Activated CD4-positive, alpha-beta memory T cell treated with anti-CD3 and anti-CD28 coated beads for 36 hours (primary cell): Measurements from ENCODE around the gene MMUT. TPM values are rescaled to one million over a fixed set of nuclear protein-coding genes. Genes with fewer than 3 reads are reported as not detected.
A peak's percentile ranks its signal among the peaks of the same experiment; 100 is the strongest.

Experiments
- CTCF ChIA-PET: fragments of 350-600 bp; sonication (Branson Sonifier 250); formaldehyde crosslinking; loops from one replicate; lab custom pipeline; 2021; ENCODE audit warnings: antibody characterized with exemption, inconsistent platforms; lab: Charles Lee
- POLR2A ChIA-PET: fragments of 350-600 bp; sonication (Branson Sonifier 250); formaldehyde crosslinking; loops from one replicate; lab custom pipeline; 2021; ENCODE audit warnings: antibody characterized with exemption; lab: Charles Lee
- DNase-seq: peaks from one replicate; pipeline ENCODE4 v3.0.0-alpha.2; 2020
- H3K27ac Mint-ChIP-seq: one replicate; pipeline ENCODE4 v1.8.0; 2021; ENCODE audit warnings: mixed read lengths
- H3K27me3 Mint-ChIP-seq: one replicate; pipeline ENCODE4 v1.8.0; 2021; ENCODE audit warnings: mixed read lengths
- H3K36me3 Mint-ChIP-seq: one replicate; pipeline ENCODE4 v1.8.0; 2021; ENCODE audit warnings: mixed read lengths
- H3K4me1 Mint-ChIP-seq: one replicate; pipeline ENCODE4 v1.8.0; 2021; ENCODE audit warnings: low read depth, mixed read lengths
- H3K4me3 Mint-ChIP-seq: one replicate; pipeline ENCODE4 v1.8.0; 2021; ENCODE audit warnings: mild to moderate bottlenecking, mixed read lengths
- H3K9me3 Mint-ChIP-seq: one replicate; pipeline ENCODE4 v1.8.0; 2021; ENCODE audit warnings: mixed read lengths
- intact Hi-C: fragments of 100-400 bp; cut with micrococcal nuclease; formaldehyde crosslinking; loops from one replicate; pipeline ENCODE4 v1.15.1; 2023
- total RNA-seq, 2 experiments: library from RNA; stranded (reverse); gene quantifications; one replicate each; pipeline ENCODE4 v1.2.3, GENCODE V29; 2021

The MMUT gene
- total RNA-seq, 2 experiments from 2014 or later, result 16.9 to 18.1 TPM

- CTCF ChIA-PET, result no interaction called here
- Mint-ChIP-seq H3K9me3 (no peaks in the 10 kb centered on the region), H3K4me1 (peaks cover 18% of the 10 kb centered on the region), H3K36me3 (peaks cover 15% of the 10 kb centered on the region), H3K4me3 (no peak overlapping the region), H3K27me3 (no peaks in the 10 kb centered on the region), H3K27ac (no peak overlapping the region)
- DNase-seq, result no peak
- intact Hi-C loops, result no loop called here
- POLR2A ChIA-PET, result no interaction called here
Measured at GRCh38 chr6:49468042-49468441, 5.0 kb upstream of the MMUT start.

DNA sequence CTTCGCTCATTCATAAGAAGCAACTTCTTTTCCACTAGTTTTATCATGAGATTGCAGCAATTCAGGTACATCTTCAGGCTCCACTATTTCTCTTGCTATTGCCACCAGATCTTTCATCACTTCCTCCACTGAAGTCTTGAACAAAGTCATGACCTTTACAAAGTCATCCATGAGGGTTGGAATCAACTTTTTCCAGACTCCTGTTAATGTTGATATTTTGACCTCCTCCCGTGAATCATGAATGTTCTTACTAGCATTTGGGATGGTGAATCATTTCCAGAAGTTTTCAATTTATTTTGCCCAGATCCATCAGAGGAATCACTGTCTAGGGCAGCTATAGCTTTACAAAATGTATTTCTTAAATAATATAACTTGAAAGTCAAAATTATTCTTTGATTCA lies 1.6 kb upstream of the MMUT start:
- intact Hi-C loops, result loop anchor here (5.0 kb wide), 1 partner anchor 1987 kb away; the partner anchor contains the start of gene CD2AP

DNA sequence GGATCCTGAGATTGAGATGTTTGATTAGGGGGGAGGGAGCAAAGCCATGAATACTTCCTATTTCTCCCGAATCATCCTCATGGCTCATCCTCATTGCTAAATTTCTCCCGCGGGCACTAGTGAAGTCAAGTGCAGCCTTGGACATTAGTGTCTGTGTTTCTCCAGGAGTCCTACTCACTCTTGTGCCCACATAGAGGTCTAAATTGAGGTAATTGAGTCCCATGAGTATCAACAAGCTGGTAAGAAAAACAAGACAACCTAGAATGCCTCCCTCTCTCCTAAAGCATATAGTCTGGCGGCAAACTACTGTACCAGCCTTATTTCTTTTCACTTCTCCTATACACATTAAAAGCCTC lies 537 bp upstream of the MMUT start:
- no peak for DNase-seq
- Mint-ChIP-seq H3K27me3 (no peaks in the 10 kb centered on the region), H3K9me3 (no peaks in the 10 kb centered on the region), H3K4me3 (peak overlapping the region; percentile 97), H3K27ac (peak overlapping the region; percentile 87), H3K36me3 (peaks cover 3% of the 10 kb centered on the region), H3K4me1 (peaks cover 31% of the 10 kb centered on the region)
- ChIA-PET POLR2A (no interaction called here), CTCF (no interaction called here)
- intact Hi-C loops, result loop anchor here (2.0 to 5.0 kb wide), 2 partner anchors 87 to 1986 kb away; partner anchors contain the start of genes C6orf141 and CD2AP

More for the DNA sequence above, 1.6 kb upstream of the MMUT start:
- Mint-ChIP-seq H3K4me1 (peaks cover 29% of the 10 kb centered on the region), H3K9me3 (no peaks in the 10 kb centered on the region), H3K27ac (no peak overlapping the region), H3K4me3 (peak overlapping the region; percentile 97), H3K36me3 (peaks cover 5% of the 10 kb centered on the region), H3K27me3 (no peaks in the 10 kb centered on the region)
- ChIA-PET CTCF (no interaction called here), POLR2A (no interaction called here)
- DNase-seq, result no peak

- intact Hi-C loops, result loop anchor here (2.0 to 5.0 kb wide), 2 partner anchors 88 to 1985 kb away; partner anchors contain the start of genes C6orf141 and CD2AP
- H3K36me3 Mint-ChIP-seq, result peaks cover 3% of the 10 kb centered on the region
- CTCF ChIA-PET, result interaction anchor here (0.7 kb wide), 1 partner anchor 53 kb away, joined by 4 read pairs; no protein-coding TSS in a partner anchor
- H3K4me3 Mint-ChIP-seq, result peak overlapping the region; percentile 97
- peak overlapping the region; percentile 87 for H3K27ac Mint-ChIP-seq
- no peaks in the 10 kb centered on the region for H3K9me3 Mint-ChIP-seq
- DNase-seq, result no peak
- no peaks in the 10 kb centered on the region for H3K27me3 Mint-ChIP-seq
- POLR2A ChIA-PET, result no interaction called here
- H3K4me1 Mint-ChIP-seq, result peaks cover 31% of the 10 kb centered on the region
Measured at GRCh38 chr6:49462599-49462926, 490 bp downstream of the MMUT start.

DNA sequence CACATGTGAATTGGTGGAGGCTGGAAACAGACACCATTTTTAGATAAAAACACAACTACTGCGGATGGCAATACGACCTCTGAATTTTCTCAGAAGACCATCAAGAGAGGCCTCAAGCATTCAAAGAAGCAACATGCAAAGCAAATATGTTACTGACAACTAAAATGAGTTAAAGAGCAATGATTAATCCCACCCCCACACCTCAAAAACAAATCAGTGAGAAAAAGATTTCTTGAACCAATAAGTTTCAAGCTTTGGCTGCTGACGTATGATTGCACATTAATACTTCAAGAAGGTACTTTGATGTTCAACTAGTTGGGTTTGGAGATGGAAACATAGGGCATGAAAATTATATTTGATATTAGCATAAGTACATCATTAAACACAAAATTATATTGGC lies 982 bp downstream of the MMUT start:
- H3K4me3 Mint-ChIP-seq, result peak overlapping the region; percentile 97
- ChIA-PET CTCF (interaction anchor here (0.7 kb wide), 1 partner anchor 52 kb away, joined by 4 read pairs; no protein-coding TSS in a partner anchor), POLR2A (no interaction called here)
- DNase-seq, result no peak
- H3K27me3 Mint-ChIP-seq, result no peaks in the 10 kb centered on the region
- H3K27ac Mint-ChIP-seq, result peak overlapping the region; percentile 21
- H3K9me3 Mint-ChIP-seq, result no peaks in the 10 kb centered on the region
- H3K36me3 Mint-ChIP-seq, result peaks cover 3% of the 10 kb centered on the region
- peaks cover 31% of the 10 kb centered on the region for H3K4me1 Mint-ChIP-seq
- intact Hi-C loops, result loop anchor here (2.0 to 5.0 kb wide), 2 partner anchors 89 to 1985 kb away; partner anchors contain the start of genes C6orf141 and CD2AP

GRCh38 chr6:49457771-49458170 lies 5.3 kb downstream of the MMUT start:
- Mint-ChIP-seq H3K27ac (no peak overlapping the region), H3K27me3 (no peaks in the 10 kb centered on the region), H3K4me3 (no peak overlapping the region), H3K9me3 (no peaks in the 10 kb centered on the region), H3K4me1 (peaks cover 13% of the 10 kb centered on the region), H3K36me3 (peaks cover 9% of the 10 kb centered on the region)
- intact Hi-C loops, result no loop called here
- POLR2A ChIA-PET, result no interaction called here
- DNase-seq, result no peak
- CTCF ChIA-PET, result no interaction called here

DNA sequence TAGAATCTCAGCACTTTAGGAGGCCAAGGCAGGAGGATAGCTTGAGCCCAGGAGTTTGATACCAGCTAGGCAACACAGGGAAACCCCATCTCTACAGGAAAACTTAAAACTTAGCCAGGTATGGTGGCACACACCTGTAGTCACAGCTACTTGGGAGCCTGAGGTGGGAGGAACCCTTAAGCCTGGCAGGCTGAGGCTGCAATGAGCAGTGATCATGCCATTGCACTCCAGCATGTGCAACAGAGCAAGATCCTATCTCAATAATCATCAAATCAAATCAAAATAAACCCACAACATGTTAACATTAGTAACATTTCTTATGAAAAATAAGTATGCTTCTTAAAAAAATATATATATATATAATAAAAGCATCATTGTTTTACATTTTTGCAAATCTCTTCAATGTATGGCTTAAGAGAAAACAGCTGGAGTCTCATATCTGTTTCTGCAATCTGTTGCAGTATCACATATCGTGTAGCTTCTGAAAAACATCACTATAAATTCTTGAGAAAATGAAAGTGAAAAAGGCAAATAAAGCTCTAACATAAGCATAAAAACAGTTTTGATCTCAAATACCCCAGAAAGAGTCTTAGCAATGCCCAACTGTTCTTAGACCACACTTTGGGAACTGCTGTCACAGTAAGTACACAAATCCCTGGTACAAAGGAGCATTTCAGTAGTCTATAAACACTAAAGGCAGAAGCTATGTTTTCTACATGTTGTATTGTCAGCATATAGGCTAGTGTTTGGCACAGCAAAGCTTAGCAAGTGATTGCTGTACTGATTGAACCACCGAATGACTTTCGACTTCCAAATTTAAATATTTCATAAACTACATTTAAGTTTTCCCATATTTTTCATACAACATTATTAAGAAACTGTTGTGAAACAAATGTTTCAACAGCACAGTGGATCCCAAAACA lies 8.0 kb downstream of the MMUT start:
- Mint-ChIP-seq H3K27ac (no peak overlapping the region), H3K27me3 (no peaks in the 10 kb centered on the region)

GRCh38 chr6:49453221-49453620 lies 9.8 kb downstream of the MMUT start:
- H3K27me3 Mint-ChIP-seq, result no peaks in the 10 kb centered on the region
- ChIA-PET CTCF (interaction anchor here (1.2 kb wide), 1 partner anchor 398 kb away, joined by 7 read pairs; no protein-coding TSS in a partner anchor), POLR2A (interaction anchor here (0.6 kb wide), 1 partner anchor 27 kb away, joined by 3 read pairs; no protein-coding TSS in a partner anchor)
- H3K9me3 Mint-ChIP-seq, result no peaks in the 10 kb centered on the region
- no peak for DNase-seq
- H3K4me3 Mint-ChIP-seq, result no peak overlapping the region
- H3K4me1 Mint-ChIP-seq, result no peaks in the 10 kb centered on the region
- intact Hi-C loops, result no loop called here
- H3K36me3 Mint-ChIP-seq, result peaks cover 20% of the 10 kb centered on the region
- no peak overlapping the region for H3K27ac Mint-ChIP-seq

More for the DNA sequence above, 8.0 kb downstream of the MMUT start:
- ChIA-PET CTCF (interaction anchor here (0.5 to 1.3 kb wide), 3 partner anchors 23 to 77 kb away, joined by 3 read pairs; no protein-coding TSS in a partner anchor), POLR2A (no interaction called here)
- H3K4me3 Mint-ChIP-seq, result no peak overlapping the region
- DNase-seq, result no peak
- no peaks in the 10 kb centered on the region for H3K9me3 Mint-ChIP-seq
- peaks cover 2% of the 10 kb centered on the region for H3K4me1 Mint-ChIP-seq
- peaks cover 13% of the 10 kb centered on the region for H3K36me3 Mint-ChIP-seq
- intact Hi-C loops, result no loop called here

GRCh38 chr6:49430866-49431265 lies 32.2 kb downstream of the MMUT start:
- no peak for DNase-seq
- H3K27ac Mint-ChIP-seq, result no peak overlapping the region
- H3K4me1 Mint-ChIP-seq, result no peaks in the 10 kb centered on the region
- POLR2A ChIA-PET, result no interaction called here
- H3K36me3 Mint-ChIP-seq, result peaks cover 40% of the 10 kb centered on the region
- CTCF ChIA-PET, result interaction anchor here (1.0 kb wide), 1 partner anchor 21 kb away, joined by 3 read pairs; no protein-coding TSS in a partner anchor
- intact Hi-C loops, result no loop called here
- no peaks in the 10 kb centered on the region for H3K9me3 Mint-ChIP-seq
- no peaks in the 10 kb centered on the region for H3K27me3 Mint-ChIP-seq
- H3K4me3 Mint-ChIP-seq, result no peak overlapping the region

- POLR2A ChIA-PET, result no interaction called here
- CTCF ChIA-PET, result interaction anchor here (1.0 to 1.1 kb wide), 2 partner anchors 20 to 1642 kb away, joined by 3 read pairs; no protein-coding TSS in a partner anchor
- no peak for DNase-seq
- H3K9me3 Mint-ChIP-seq, result no peaks in the 10 kb centered on the region
- no peaks in the 10 kb centered on the region for H3K27me3 Mint-ChIP-seq
- H3K36me3 Mint-ChIP-seq, result peaks cover 33% of the 10 kb centered on the region
- no peaks in the 10 kb centered on the region for H3K4me1 Mint-ChIP-seq
- H3K4me3 Mint-ChIP-seq, result no peak overlapping the region
- no peak overlapping the region for H3K27ac Mint-ChIP-seq
- intact Hi-C loops, result no loop called here
Measured at GRCh38 chr6:49430187-49430586, 32.9 kb downstream of the MMUT start.

DNA sequence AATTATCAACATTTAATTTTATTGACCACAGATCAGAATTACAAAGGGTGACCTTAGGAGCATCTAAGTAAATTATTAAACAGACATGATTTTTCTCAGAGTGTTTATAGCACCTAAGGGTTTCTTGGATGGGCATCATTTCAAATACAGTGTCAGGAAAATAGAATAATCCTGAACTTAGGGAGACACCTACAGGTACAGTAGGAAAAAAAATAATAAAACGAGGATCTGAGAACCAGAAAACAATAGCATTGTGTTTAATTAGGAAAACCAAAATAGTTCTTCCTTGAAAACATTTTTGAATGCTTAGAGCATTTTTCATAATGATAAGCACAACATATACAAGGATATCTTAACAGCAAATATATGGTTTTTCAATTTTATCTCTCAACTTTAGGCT lies 39.2 kb downstream of the MMUT start:
- no peak overlapping the region for H3K27ac Mint-ChIP-seq
- ChIA-PET POLR2A (no interaction called here), CTCF (no interaction called here)
- intact Hi-C loops, result no loop called here
- peaks cover 11% of the 10 kb centered on the region for H3K36me3 Mint-ChIP-seq
- DNase-seq, result no peak
- H3K4me3 Mint-ChIP-seq, result no peak overlapping the region
- H3K27me3 Mint-ChIP-seq, result no peaks in the 10 kb centered on the region
- H3K9me3 Mint-ChIP-seq, result no peaks in the 10 kb centered on the region
- no peaks in the 10 kb centered on the region for H3K4me1 Mint-ChIP-seq

GRCh38 chr6:49416195-49416594 lies 46.9 kb downstream of the MMUT start:
- intact Hi-C loops, result no loop called here
- Mint-ChIP-seq H3K4me3 (no peak overlapping the region), H3K9me3 (no peaks in the 10 kb centered on the region), H3K4me1 (no peaks in the 10 kb centered on the region), H3K27ac (no peak overlapping the region), H3K36me3 (no peaks in the 10 kb centered on the region), H3K27me3 (peaks cover 3% of the 10 kb centered on the region)
- POLR2A ChIA-PET, result no interaction called here
- CTCF ChIA-PET, result no interaction called here
- no peak for DNase-seq
